NCI-H128 (cell line): Measurements from ENCODE around the gene TRIM49C.
"Not testable (repeated sequence)": the region's sequence is repeated elsewhere in the genome, so short reads cannot be mapped to it uniquely, and the experiment has no call there.

ENCODE experiments used
- DNase-seq: peaks from one replicate; lab custom pipeline; 2025; ENCODE audit not compliant: unreplicated experiment; lab: John Stamatoyannopoulos, UW

The TRIM49C gene

GRCh38 chr11:90030806-90031205, at the start of gene TRIM49C:
TSS of gene TRIM49C (plus strand) at chr11:90031106. CDS start at chr11:90035212, 4,106 bp downstream.
- DNase-seq: not testable (repeated sequence)

GRCh38 chr11:90024184-90024583, 6.7 kb upstream of the TRIM49C start:
- not testable (repeated sequence) for DNase-seq

GRCh38 chr11:90051591-90052209, 20.8 kb downstream of the TRIM49C start:
- DNase-seq: not testable (repeated sequence)

GRCh38 chr11:90052311-90052710, 21.4 kb downstream of the TRIM49C start:
- DNase-seq: not testable (repeated sequence)

- not testable (repeated sequence) for DNase-seq
Measured at GRCh38 chr11:90053545-90053944, 22.6 kb downstream of the TRIM49C start.

- DNase-seq: not testable (repeated sequence)
Measured at GRCh38 chr11:90085650-90086049, 54.7 kb downstream of the TRIM49C start, which contains the start of gene UBTFL1. TSS of gene UBTFL1 (plus strand) at chr11:90085950. CDS start at chr11:90085950, 0 bp downstream.

GRCh38 chr11:90088731-90089130, 57.8 kb downstream of the TRIM49C start:
- DNase-seq: not testable (repeated sequence)
